RPMI7951 (cell line): ENCODE data around the gene MEF2C. TPM values are rescaled to one million over a fixed set of nuclear protein-coding genes. Genes with fewer than 3 reads are reported as not detected.
A peak's percentile ranks its signal among the peaks of the same experiment; 100 is the strongest.
"Not testable (repeated sequence)": the region's sequence is repeated elsewhere in the genome, so short reads cannot be mapped to it uniquely, and the experiment has no call there.

Experiments used
- DNase-seq: peaks from one replicate; pipeline ENCODE4 v3.0.0-alpha.2; 2012; ENCODE audit warnings: low read depth
- total RNA-seq: library from RNA; depleted of rRNA; stranded (reverse); fragments of >200 nt; shearing (Covaris generic); gene quantifications from 2 replicates; pipeline ENCODE4 v1.2.3, GENCODE V29; 2014

The MEF2C gene
- total RNA-seq, 1 experiment from 2014 or later, result 32.1 TPM

- DNase-seq, result no peak
These were observed 20.3 kb downstream of the MEF2C start for GRCh38 chr5:88862547-88863175.

DNA sequence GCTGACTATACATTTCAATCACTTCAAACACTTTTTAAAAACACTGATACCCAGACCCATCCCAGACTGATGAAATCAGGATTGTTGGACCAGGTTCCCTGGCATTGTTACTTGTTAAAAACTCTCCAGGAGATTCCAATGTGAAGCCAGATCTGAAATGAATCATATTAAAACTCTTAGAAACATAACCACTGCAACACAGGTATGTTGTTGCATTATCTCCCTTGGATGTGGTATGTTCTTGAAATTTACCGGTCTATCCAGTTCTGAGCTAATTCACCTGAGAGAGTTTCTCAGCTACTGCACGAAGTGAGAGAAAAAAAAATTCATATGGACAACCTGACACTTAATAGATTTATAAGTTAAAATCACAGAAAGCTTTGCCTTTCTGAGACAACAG is 21.8 kb downstream of the MEF2C start:
- DNase-seq, result no peak

- DNase-seq, result no peak
These were observed 22.5 kb downstream of the MEF2C start for GRCh38 chr5:88860501-88860900.

DNA sequence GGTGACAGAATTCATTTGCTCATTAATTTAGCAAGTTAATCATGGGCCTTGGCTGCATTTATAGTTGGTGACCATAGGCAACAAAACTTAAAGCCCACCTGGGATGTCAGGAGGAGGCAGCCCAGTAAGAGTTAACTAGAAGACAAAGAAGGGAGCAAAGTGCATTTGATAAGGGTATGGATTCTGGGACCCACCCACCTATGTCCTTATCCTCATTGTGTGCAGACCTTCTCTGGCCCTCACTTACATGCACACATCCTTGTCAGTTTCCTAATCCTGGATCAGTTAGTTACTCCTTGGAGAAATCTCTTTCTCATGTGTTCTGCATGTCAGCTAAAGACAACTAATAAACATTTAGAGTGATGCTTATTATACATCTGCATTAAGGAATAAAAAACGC is 24.6 kb downstream of the MEF2C start:
- DNase-seq, result no peak

- DNase-seq, result not testable (repeated sequence)
These were observed 26.6 kb downstream of the MEF2C start for GRCh38 chr5:88856381-88856780.

DNA sequence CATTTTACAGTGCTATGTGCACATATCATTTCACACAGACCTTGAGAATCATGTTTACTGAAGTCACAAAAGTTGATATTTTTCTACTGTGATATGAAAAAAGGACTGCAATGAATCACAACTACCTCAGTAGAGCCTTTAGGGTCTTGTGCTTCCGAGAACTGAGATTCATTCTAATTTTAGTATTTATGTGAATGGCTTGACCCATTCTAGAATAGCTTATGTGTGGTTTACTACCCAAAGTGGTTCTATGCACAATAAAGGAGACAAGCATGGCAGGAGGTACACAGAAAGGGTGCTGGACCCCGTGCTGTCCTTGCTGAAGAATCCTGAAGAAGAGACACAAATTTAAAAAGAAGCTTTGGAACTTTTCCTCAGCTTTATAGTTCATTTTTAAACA is 28.2 kb downstream of the MEF2C start:
- DNase-seq, result no peak

DNA sequence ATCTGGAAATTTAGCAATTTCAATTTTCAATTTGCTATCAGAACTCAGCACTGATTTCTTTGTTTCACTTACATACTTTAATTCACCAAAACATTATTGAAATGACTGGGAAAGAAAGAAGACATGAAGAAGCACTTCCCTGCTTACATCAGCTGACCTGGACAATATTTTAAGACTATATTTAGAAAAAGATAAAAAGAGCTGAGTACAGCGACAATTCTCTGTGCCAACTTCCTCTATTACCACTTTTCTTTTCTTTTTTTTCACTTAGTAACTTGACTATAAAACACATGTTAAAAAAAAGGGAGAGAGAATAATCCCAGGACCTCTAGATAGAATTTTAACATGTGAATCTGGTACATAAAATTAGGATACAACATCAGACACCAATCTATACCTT is 35.6 kb downstream of the MEF2C start:
- DNase-seq, result no peak

DNA sequence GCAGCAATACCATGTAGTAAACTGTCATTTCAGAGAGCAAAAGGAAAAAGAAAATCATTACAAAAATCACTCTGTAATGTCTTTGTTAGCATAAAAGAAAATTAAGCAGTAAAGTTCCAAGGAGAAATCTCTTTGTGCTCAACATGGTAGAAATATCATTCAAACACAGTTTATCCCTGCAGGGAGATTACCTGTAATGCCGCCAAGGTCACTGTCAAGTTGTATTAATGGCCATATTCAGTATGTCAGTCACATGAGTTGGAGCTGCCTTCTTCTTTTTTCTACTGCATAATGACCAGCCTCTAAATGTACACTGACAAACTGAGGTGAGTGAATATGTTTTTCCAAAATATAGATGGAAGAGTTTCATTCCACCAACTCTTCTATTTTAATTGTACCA is 36.5 kb downstream of the MEF2C start:
- no peak for DNase-seq

- DNase-seq, result no peak
These were observed 37.8 kb downstream of the MEF2C start for GRCh38 chr5:88845081-88845697.

DNA sequence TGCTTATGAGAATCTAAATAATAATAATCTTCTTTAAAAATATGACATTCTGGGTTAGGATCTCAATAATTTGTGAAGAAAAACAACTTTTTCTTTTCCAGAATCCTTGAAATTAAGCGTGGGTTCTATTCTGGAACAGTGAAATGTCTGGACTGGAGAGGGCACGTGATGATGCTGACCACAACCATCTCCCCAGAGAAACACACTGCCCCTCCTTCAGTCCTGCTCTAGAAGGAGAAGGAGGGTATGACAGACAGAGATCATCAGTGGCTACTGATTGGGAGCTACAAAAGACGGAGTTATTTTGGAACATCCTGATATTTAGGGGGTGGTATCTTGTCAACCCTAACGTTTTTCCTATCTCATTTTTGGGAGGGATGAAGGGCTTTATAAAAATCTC is 40.2 kb downstream of the MEF2C start:
- DNase-seq, result no peak

GRCh38 chr5:88841212-88841611 is 41.8 kb downstream of the MEF2C start:
- DNase-seq, result no peak

- no peak for DNase-seq
These were observed 42.5 kb downstream of the MEF2C start for GRCh38 chr5:88840495-88840894.

- DNase-seq, result no peak
These were observed 43.7 kb downstream of the MEF2C start for GRCh38 chr5:88839238-88839637.

GRCh38 chr5:88838500-88838899 is 44.5 kb downstream of the MEF2C start:
- DNase-seq, result no peak

DNA sequence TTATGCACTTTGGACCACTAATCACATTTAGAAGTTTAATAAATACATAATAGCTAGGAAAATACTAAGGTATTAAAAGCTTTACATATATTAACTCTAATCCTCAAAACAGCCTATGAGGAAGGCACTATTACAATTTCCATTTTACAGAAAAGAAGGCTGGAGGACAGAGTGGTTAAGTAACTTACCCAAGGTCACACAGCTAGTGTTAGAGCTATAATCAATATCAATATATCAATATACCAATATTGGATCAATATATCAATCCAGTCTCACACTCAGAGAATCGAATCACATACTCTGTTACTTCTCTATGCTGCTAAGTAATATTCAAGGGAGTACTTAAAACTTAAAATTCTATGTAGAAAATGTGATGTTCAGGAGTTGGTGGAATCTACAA is 45.2 kb downstream of the MEF2C start:
- DNase-seq, result no peak

- no peak for DNase-seq
These were observed 45.8 kb downstream of the MEF2C start for GRCh38 chr5:88837222-88837621.

DNA sequence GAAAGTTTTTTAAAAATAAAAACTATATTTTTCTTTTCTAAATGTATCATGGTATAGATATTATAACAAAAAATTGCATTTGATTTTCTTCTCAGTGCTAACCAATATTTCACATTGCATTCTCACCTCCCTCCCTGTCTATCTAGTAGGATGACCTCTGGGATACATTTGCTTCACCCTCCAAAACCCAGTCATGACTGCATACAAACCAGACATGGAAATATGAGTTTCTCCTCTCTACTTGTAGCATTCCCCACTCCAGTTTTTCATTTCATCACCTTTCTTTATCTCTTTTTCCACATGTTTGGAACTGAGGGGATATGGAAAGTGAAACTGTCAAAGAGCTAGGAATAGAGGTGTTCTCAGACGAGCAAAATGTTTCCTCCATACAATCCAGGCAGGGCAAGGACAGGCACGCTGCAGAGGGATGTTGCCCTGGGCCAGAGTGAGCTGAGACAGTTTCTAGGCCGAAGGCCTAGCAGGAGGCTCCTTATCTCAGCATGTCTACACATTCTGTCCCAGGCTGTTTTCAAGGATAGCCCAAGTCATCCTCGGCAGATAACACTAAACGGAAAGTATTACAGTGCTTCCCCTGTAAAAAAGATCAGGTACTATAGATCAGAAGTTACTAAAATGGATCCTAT is 46.7 kb downstream of the MEF2C start:
- DNase-seq, result peak; percentile 65

- DNase-seq, result no peak
These were observed 48.5 kb downstream of the MEF2C start for GRCh38 chr5:88834499-88834898.

DNA sequence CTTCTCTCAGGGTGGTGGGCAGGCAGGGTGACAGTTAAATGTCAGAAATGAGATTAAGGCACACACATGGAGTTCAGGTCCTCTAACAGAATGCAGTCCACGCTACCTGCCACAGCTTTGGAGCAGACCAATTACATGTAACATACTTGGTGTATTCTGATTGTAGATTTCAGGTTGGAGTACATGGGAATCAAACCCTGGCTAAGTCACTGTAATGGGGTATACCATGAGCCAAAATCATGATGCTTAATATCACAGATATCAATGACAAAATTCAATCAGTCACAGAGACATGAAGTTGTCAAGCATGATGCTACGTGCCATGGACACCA is 48.9 kb downstream of the MEF2C start:
- DNase-seq, result no peak

DNA sequence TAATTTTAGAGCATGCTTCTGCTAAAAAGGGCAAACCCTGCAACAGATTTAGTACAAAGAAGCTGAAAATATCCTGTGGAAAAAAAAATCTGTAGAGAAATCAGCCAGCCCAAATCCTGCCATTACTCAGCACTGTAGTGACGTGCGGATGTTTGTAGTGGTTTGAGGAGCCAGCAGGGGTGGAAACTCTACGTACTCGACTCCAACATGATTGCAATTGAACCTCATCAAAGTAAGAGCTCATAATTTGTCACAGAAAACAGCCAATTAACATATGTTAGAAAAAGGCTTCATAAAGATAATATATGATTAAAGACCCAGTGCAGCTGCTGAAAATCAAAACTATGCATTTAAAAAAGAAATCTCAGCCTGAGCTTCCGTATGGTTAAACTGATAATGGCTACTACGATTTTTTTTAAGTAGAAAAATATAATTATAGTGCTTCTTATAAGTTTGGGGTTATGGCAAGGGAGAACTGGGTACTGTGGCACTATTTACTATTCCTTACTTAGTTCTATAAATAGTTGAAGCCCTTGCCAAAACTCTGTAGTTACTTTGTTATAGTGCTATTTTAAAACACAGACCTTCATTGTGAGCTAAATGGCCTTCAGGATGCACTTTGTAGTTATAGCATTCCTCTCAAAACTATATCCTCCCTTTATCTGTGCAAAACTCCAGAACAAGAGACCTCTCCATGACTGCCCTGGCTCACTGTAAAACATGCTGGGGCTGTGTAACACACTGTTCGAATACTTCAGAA is 49.4 kb downstream of the MEF2C start:
- peak; percentile 73 for DNase-seq

DNA sequence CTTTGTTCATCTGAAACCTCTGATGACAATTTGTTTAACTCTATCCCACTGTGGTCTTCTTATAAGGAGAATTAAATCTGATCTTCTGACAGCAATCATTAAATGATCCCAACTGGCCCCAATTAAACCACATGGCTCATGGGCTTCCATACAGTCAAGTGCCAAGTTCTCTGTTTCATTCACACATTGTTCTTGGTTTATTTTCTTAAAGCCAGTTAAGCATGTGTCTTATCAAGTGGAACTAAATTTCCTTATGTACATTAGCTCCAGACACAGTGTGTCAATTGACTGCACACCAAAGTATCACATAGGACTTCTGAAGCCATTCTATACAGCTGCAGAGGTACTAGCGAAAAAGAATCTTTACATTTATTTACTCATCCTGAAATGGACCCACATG is 51.2 kb downstream of the MEF2C start:
- DNase-seq, result no peak

DNA sequence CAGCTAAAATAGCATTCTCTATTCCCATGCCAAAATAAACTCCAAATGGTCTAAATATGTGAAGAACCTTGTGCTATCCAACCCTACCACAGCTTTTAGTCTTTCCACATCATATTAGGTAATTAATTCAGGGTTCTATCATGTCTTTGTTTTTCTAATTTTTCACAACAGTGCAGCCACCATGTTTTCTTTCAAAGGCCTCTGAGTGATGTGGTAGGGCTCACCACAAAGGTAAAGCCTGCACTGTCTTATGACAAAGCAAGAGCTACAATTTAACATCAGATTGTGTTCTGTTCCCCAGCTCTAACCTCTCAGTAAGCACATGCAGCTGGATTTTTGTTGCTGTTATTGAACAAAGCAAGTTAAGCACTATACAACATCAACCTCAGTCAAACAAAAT is 52.4 kb downstream of the MEF2C start:
- no peak for DNase-seq

DNA sequence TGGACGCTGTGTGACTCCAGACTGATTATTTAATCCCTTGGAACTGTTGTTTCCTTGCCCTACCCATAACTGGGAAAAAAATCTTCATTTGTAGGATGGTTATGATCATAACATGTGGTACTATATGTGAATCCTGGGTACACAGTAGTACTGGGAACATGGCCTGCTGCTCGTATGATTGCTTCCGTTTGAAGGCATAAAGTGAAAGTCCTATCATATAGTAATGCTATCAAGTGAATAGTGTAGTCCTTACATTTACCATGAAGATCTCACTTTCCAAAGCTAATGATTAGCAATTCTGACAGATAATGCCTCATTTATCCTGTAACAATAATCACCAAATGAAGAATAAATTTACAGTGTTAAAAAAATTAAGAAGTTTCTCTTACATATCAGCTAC is 53.2 kb downstream of the MEF2C start:
- DNase-seq, result no peak
